Measurements from ENCODE around the gene CCDC57.

GRCh38 chr17:82060001-82060380 lies 152.7 kb downstream of the CCDC57 start:
- no peak for TF ChIP-seq EZH2 (IDR thresholded peaks at IDR 0.05; ENCODE audit: borderline replicate concordance, low read depth, low read length, severe bottlenecking)
- no peak for TF ChIP-seq CTCF (IDR thresholded peaks at IDR 0.05; ENCODE audit: borderline replicate concordance, extremely low read depth, low read length, poor library complexity, severe bottlenecking)
